GM18520 (cell line): Measurements from ENCODE around the gene PDP2.
"Not testable (repeated sequence)": the region's sequence is repeated elsewhere in the genome, so short reads cannot be mapped to it uniquely, and the experiment has no call there.

Source experiments
- ATAC-seq: cut with Tn5 transposase; IDR thresholded peaks from one replicate; pipeline ENCODE4 v1.9.1; 2021; ENCODE audit not compliant: unreplicated experiment

The PDP2 gene

DNA sequence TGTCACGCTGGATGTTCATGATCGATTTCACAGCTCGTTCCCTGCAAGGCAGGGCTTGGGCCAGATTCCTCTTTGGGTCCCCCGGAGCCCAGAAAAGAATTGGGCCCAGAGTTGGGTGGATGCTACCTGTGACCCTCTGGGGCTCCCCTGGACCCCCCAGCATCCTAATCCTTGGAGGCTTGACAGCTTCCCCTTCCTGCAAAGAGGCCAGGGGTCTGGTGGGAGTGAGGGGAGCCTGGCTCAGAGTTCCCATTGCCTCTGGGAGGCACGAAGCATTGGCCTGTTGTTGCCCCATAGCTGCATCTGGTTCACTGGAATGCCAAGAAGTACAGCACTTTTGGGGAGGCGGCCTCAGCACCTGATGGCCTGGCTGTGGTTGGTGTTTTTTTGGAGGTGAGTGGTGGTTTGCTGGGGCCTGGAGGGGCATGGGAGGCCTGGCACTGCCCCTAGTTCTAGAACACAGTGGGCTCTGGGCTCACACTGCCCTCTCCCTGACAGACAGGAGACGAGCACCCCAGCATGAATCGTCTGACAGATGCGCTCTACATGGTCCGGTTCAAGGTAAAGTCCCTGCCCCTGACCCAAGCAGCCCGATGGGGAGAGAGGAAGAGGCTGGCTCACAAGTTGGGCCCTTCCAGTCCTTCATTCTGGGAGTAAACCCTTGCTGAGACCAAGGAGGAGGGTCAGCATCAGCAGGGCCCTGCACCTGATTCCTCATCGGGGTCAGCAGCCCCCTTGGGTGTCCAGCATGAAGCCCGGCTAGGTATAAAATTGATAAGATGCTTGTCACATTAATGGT lies 28.9 kb upstream of the PDP2 start:
- ATAC-seq: no peak

DNA sequence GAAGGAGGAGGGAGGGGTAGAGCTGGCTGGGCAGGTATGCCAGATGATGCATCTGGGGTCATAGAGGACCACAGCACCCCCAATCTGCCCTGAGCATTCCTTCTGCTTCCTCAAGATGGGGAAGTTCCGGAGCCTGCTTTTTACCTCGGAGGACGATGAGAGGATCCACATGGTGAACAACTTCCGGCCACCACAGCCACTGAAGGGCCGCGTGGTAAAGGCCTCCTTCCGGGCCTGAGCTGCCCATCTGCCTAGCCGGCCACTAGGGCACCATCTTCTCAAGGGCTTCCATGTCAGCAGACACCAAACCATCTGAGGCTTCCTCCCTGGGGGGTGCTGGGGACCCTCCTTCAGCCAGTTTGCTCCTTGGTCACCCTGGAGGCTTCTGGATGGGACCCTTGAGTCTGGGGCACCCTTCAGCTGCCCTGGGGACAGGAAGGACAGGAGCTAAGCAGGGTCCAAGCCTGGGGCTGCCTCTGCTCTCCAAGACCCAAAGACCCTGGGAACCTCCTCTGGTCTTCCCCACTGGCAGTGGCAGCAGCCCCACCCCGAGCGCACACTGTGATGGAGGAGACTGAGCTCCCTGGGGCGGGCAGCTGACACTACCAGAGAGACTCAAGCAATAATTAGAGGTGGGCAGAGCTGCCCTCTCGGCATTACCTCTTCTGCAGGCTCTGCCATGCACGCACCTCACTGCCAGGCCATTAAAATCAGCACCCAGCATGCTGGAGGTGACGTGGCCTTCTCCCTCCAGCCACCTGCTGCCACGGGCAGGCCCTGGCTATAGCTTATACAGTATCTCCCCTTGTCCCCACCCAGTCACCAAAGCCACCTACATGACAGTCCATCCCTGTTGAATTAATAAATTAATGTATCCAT lies 26.8 kb upstream of the PDP2 start:
- no peak for ATAC-seq

DNA sequence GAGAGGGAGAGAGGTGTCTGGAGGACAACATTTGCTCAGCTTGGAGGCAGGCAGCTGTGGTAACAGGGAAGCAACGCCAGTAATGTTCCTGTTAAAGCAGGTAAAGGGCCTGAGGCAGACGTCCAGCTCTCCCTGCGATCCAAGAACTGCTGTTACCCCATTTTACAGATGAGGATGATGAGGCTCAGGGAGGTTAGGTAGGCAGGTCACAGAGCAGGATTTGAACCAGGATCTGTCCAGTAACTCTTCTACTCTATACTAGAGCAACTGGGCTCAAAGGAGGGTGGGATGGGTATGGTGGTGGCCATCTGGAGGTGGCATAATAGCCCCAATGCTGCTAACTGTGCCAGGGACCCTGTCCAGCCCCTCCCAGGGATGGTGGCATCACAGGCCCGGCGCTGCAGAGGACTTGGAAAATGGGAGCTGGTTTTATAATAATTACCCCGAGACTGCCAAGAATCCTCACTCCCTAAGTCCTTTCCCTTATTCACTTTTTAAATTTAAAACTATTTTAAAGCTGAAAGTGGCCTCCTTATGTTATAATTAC lies 24.1 kb upstream of the PDP2 start:
- no peak for ATAC-seq

DNA sequence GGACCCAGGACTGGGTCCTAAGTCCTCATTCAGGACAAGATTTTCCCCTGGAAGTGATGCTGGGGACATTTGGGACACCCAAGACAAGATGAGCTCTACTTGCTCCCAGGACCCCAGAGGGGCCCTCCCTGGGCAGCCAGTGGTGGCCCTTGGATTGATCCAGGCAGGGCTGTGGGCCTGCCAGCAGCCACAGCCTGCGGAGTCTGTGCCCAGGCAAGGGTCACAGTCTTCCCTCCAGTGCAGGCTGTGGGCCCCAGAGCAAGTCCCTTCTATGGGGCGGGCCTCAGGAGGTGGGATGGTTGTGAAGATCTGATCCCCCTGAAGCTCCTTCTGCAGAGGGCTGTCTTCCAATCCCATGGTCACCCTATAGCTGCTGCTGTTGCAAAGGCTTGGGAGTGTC lies 23.5 kb upstream of the PDP2 start:
- no peak for ATAC-seq

DNA sequence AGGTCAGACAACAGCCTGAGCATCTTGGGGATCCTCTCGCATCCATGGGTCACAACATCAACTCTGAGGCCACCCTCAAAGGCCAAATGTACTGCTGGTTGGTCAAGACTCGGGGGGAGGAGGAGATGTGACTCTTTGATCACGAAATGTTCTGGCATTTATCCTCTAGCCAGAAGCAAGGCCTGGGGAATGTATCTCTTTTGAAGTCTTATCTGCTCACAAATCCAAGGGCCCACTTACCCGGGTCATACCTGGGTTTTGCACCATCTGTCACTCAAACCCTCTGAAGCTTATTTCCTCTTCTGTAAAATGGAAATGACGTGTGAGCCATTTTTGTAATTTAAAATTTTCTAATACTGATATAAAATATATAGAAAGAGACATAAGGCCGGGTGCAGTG lies 22.9 kb upstream of the PDP2 start:
- ATAC-seq: no peak

DNA sequence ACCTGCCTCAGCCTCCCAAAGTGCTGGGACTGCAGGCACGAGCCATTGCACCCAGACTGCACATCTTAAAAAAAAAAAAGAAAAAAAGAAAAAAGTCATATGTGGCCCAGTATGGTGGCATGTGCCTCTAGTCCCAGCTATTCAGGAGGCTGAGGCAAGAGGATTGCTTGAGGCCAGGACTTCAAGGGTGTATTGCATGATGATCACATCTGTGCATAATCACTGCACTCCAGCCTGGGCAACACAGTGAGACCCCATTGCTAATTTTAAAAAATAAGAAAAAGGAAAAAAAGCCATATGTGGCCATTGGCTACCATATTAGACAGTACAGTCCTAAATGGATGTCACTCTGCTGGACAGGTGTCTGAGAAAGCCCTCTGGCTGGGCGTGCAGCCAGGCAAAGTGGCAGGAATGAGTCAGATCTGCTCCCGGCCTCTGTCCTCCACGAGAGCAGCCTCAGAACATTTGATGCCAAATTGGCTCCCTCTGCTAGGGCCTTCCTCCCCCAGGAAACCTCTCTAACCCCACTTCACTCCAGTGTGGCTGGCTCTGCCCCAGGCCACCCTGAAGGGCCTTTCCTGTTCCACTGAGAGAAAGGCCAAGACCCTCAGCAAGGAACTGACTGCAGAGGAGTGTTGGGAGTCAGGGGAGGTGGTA lies 21.4 kb upstream of the PDP2 start:
- no peak for ATAC-seq

DNA sequence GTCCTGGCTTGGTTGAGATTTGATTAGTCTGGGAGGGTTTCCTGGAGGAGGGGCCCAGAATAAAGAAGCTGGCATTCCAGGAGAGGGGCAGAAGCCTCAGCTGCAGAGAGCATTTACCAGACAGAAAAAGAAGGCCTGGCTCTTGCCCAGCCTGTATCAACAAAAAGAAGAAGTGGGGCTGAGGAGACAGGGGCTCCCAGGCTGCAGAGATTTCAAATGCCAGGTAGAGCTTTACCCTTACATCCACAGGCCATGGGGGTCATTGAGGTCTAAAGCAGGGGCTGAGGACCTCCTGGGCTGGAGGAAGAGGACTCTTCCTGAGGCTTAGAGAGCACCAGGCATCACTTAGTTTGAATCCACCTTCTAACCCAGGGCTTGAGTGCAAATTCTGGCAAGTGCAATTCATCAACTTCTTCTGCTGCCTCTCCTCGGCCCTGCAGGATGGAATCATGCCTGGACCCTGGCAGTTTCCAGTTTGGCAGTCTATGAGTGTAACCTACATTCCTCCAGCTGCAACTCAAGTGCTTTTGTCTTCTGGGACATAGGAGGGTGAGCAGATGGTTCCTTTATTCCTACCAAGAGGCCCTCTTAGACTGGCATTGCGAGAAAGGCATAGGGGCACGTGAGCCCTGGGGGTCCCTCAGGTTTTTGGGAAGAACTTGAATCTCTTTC lies 20.8 kb upstream of the PDP2 start:
- no peak for ATAC-seq

DNA sequence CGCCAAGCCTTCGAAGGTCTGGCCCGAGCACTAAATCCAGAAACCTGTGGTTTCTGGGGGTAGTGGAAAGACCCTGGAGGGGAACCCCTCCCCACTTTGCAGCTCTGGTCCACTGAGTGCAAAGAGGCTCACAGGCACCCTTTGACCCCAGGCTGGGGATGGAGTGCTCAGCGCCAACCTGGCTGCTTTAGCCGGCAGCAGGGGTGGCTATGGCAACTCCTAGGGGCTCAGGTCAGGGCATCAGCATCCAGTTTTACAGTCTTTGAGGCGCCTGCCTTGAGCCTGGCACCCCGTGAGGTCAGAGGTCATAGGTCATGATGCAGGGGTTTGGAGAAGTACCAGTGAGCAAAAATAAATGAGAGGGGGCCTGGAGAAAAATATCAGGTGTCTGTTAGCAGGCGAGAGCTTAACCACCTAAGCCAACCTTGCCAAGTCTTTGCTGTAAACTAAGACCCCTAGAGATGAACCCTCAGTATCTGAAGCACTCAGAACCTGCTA lies 18.2 kb upstream of the PDP2 start:
- ATAC-seq: no peak

DNA sequence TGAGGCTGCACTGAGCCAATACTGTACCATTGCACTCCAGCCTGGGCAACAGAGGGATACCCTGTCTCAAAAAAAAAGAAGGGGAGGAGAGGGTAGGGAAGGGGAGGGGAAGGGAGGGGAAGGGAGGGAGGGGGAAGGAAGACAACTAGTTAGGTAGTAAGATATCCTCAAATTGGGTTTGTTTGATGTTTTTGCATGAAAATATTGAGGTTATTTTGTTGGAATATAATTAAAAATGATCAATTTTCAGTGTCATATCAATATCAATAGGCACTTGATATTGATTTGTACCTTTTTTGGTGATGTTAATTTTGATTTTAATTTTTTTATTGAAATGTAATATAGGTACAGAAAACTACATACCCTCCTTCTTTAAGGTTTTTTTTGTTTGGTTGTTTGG lies 16.6 kb upstream of the PDP2 start:
- no peak for ATAC-seq

DNA sequence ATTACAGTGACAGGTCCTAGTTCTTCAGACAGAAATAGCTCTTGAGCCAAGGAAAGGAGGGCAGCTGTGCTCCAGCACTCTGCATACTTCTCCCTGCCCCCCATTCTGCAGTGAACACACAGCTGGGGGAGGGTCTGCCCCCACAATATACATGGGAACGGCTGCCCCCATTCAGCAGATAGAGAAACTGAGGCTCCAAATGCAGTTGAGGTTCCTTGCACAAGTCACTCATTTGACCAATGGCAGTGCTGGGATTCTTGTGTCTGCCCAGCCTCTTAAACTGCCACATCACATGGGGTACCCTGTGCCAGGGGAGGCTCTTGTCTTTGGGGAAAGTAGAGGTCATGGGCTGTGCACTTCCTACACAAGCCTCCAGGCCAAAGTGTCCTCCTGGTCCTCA lies 10.9 kb upstream of the PDP2 start:
- no peak for ATAC-seq

DNA sequence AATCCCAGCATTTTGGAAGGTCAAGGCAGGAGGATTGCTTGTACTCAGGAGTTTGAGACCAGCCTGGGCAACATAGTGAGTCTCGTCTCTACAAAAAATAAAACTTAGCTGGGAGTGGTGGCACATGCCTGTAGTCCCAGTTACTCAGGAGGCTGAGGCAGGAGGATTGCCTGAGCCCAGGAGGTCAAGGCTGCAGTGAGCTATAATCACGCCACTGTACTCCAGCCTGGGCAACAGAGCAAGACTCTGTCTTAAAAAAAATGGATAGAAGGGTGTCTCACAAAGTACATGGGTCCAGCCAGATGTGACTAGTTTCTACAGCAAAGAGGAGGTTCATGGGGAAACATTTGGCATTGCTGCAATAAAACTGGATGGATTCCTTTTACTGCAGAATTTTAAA lies 9.0 kb upstream of the PDP2 start:
- ATAC-seq: not testable (repeated sequence)

DNA sequence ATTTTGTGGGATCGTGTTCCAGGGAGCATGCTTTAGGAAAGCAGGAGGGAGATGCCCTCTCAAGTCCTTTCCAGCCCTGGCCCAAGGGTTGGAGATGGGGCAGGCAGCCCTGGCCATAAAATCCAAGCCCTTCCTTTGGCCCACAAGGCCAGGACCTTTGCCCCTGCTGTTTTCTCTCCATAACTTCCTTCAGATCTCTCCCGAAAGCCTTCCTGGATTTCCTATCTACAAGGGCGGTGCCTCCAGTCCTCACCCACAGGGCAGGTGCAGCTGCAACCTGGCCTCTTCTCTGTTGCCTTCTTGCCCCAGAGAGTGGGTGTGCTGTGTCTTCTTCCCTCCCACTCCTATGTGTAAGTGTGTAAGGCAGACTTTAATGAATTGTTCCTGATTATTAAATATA lies 8.5 kb upstream of the PDP2 start:
- no peak for ATAC-seq

DNA sequence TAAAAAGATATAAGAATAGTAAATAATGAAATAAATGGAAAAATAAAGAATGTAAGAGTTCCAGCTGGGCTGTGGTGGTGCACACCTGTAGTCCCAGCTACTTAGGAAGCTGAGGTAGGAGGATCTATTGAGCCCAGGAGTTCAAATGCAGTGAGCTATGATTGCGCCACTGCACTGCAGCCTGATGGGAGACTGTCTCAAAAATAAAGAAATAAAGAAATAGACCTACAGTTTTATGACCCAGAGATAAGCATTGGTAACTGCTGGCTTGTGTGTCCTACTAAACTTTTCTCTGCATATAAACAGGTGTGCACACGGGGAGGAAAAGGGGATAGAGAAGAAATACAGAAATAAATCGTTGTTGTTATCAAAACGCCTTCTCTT lies 7.8 kb upstream of the PDP2 start:
- no peak for ATAC-seq

DNA sequence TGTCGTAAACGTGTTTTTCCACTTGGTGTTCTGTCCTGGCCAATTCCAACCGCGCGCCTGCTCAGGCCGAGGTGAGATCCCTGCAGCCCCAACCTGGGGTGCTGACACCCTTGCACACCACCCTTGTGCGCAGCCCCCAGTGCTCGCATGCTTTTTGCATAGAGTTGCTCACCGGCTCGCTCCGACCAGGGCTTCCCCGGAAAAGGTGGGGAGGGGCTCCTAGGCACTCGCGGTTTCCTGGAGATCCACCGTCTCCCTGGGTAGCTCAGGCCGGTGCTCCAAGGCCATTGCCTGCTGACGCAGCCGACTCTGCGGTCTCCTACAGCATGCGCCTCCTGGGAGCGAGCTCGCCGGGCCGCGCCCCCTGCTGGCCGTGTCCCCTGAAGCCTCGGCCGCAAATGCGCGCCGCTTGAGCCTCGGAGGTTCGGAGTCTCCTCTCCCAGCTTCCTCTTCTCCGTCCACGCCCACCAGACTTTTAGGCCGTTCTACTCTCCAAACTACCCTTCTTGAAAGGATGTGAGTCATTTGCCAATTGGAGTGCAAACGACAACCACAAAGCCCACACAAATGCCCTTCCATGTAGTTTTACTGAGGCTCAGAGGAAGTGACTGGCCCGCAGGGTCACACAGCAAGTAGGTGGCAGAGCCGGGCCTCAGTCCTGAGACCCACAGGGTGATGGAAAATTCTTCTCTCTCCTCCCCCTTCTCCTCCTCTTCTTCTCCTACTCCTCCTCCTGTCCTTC lies 7.2 kb upstream of the PDP2 start:
- peak; percentile 75 for ATAC-seq

DNA sequence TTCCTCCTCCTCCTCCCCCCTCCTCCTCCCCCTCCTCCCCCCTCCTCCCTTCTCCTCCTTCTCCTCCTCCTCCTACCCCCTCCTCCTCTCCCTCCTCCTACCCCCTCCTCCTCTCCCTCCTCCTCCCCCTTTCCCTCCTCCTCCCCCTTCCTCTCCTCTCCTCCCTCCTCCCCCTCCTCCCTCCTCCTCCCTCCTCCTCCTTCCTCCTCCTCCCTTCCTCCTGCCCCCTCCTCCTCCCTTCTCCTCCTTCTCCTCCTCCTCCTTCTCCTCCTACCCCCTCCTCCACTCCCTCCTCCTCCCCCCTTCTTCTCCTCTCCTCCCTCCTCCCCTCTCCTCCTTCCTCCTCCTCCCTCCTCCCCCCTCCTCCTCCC lies 6.6 kb upstream of the PDP2 start:
- ATAC-seq: no peak

DNA sequence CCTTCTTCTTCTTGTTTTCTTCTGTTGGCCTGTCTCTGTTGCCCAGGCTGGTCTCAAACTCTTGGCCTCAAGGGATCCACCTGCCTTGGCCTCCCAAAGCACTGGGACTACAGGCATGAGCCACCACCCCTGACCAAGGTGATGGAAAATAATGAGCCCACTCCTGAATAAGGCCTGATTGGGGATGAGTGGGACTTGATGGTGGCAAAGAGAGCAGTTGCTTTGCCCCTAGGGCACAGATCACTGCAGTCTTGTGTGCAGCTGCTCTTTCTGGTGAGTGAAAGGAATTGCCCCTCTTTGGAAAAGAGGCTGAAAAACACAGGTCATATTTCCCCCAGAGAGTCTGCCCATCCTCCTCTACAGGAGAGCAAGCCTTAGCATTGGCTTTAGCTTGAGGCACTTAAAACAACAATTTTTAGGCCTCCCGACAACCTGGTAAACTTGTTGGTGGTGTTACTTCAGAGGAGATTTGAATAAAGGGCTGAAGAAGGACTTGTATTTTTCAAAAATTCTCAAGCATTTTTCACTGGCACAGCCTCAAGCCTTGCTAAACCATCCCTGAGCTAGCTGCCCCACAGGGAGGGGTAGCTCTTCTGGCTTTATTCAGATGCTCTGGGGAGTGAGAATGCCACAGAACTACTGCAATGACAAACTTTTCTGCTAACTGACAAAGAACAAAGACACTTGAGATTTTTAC lies 6.1 kb upstream of the PDP2 start:
- no peak for ATAC-seq

DNA sequence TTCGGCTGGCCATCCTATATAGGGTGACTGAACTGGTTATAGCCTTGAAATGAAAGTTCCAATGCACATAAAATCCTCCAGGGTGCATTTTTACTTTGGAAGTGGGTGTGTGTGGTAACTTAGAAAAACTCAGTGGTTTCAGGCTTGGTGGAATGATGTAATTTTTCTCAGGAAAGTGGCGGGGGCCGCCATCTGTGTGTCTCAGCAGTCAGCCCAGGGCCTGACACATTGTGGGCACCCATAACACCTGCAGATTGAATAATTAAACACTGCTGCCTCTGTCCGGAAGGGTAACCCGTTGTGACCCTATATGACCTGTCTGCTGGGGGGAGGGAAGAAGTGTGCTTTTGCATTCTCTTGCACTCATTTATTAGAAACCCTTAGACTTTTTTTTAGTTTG lies 2.2 kb upstream of the PDP2 start:
- no peak for ATAC-seq

DNA sequence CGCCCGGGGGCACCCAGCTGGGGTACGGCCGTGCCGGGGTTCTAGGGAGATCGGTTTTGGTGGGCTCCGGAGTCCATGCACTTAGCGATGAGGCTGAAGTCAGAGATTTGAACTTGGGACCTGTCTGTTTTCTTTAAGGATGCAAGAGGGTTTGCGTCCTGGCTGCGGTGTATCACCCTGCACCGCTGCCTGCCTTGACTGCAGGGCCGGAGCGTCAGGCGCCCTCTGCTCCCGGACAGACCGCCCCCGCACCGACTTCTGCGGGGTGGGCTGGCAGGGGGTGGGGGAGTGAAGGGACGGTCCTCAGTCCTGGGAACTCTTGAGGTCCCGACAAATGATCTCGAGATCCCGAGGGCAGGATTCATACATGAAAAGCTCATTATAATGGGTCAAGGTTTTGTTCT lies 701 bp downstream of the PDP2 start:
- ATAC-seq: no peak

DNA sequence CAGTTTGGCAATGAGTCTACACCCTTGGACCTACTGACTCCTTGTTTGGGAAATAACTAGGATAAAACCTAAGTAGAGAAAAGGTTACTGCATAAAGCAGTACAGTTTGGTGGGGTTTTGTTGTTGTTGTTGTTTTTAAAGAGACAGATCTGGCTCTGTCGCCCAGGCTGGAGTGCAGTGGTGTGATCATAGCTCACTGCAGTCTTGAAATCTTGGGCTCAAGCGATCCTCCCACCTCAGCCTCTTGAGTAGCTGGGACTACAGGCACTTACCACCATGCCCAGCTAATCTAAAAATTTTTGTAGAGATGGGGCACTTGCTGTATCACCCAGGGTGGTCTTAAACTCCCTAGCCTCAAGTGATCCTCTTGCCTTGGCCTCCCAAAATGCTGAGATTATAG lies 1.2 kb downstream of the PDP2 start:
- no peak for ATAC-seq
